AG08395 (cell line): ENCODE results near the gene FAM107A.

ENCODE experiments used
- DNase-seq: peaks from one replicate; pipeline ENCODE4 v3.0.0; 2012; ENCODE audit warnings: mixed read lengths, low spot score

Gene FAM107A, protein sequence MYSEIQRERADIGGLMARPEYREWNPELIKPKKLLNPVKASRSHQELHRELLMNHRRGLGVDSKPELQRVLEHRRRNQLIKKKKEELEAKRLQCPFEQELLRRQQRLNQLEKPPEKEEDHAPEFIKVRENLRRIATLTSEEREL

DNA sequence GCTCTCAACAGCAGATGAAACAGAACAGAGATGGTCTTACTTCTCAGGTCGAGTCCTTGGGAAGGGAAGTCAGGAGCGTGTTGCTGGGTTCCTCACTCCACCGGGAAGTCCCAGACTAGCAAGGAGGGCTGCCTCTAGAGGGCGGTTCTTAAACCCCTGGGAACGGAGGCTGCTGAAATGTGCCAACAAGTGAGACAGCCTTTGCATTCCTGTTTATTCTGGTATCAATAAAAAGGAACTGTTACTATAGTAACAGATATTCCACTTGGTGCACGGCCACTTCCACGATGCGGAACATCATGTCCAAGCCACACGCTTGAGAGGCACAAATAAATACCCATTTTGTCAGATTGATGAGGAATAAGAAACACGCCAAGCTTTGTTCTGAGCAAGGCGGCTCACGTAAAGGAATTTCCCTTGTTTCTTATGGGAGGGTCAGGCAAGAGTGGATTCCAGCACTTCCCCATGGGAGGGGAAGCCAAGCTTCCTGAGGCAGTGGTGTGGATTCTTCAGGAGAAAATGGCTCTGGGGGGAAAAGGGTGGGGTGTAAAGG lies at the start of gene FAM107A:
Gene FAM107A, minus strand, starts transcription at position 123 of the 553 bp plus-strand sequence. CDS start 7,531 bp downstream, outside the sequence.
- peak; percentile 81 for DNase-seq

- DNase-seq: no peak
Observed at GRCh38 chr3:58625196-58625824, 48.1 kb upstream of the FAM107A start.

DNA sequence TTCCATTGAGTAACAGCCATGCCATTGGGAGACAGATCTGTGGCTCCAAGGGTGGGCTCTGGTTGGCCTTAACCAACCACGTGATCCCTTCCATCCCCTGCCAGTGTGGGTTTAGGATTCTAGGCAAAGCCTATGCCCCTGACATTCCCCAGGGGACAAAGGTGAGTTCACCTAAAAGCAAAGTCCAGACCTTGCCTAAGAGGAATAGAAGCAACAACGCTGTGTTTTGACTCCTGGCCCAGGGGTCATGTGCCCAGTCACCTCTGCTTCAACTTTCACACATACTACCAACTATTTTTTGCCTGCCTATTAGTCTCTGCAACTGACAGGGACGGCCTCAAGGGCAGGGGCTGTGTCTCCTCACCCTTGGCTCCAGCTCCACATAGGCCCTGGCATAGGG lies 47.4 kb upstream of the FAM107A start:
- DNase-seq: no peak

- DNase-seq: no peak
Observed at GRCh38 chr3:58623961-58624360, 46.8 kb upstream of the FAM107A start.

- no peak for DNase-seq
Observed at GRCh38 chr3:58623478-58623877, 46.3 kb upstream of the FAM107A start.

DNA sequence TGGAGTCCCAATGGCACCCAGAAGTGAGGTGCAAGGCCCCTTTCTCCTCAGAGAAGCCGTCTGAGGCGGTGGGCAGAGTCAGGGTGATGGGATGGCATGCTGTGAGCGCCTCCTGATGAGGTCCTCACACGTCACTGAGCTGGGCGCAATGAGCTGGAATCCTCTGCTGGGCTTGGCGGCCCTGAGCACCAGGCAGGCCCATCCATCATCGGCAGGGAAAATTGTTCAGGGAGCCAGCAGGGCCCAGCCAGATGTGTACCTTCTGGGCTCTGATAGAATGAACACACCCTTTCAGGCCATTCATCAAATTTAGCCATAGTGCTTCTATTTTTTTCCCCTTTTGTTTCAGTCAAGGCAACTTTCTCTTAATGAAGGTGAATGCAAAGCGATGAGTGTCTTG lies 45.7 kb upstream of the FAM107A start:
- DNase-seq: no peak

DNA sequence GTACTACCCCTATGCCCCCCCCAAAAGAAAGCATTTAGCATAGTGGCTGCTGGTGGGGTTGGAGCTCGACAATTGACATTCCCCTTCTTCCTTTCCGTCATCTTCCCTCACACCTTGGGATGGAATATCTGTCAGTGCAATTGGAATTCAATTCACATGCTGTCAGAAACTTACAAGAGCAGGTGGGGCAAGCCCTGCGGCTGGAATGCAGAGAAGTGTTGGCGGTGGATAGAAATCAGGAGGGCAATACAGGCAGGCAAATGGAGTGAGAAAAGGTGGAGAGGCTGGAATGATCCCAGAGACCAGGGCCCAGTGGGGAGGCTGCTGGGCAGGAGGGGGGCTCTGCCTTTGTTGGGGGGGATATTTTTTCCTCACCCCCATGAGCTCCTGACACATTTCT lies 45.2 kb upstream of the FAM107A start:
- no peak for DNase-seq

DNA sequence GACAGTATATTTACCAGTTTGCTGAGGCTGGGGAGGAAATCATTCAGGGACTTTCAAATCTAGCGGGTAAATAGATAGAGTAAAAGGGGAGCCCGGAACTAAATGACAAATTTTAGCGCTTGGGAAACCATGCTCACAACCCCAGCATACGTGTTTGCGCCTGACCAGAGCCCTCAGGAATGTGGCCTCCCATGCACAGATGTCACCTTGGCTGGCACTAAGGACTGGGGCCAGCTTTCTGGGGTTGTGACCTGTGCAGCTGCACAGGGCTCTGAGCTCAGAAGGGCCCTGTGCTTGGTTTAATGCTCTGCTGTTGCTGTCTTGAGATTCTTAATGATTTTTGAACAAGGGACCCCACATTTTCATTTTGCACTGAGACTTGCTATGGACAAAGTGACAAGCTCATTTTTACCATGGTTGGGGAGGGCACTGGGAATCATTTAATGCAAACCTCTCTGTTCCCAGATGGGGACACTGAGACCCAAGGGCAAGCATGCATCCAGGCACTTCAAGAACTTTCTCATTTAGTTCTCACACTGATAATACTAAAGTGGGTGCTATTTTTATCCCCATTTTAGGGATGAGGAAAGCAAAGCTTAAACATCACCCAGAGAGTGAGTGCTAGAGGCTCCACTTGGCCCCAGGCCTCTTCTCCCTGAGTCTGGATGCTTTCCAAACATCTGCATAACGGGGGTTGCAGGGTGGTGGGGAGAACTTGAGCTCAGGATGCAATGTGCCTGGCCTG lies 44.1 kb upstream of the FAM107A start:
- no peak for DNase-seq

GRCh38 chr3:58620421-58620820 lies 43.2 kb upstream of the FAM107A start:
- DNase-seq: no peak

- DNase-seq: no peak
Observed at GRCh38 chr3:58617338-58617761, 40.2 kb upstream of the FAM107A start.

- DNase-seq: no peak
Observed at GRCh38 chr3:58613236-58614132, 36.3 kb upstream of the FAM107A start.

GRCh38 chr3:58612830-58613229 lies 35.6 kb upstream of the FAM107A start:
- DNase-seq: no peak

DNA sequence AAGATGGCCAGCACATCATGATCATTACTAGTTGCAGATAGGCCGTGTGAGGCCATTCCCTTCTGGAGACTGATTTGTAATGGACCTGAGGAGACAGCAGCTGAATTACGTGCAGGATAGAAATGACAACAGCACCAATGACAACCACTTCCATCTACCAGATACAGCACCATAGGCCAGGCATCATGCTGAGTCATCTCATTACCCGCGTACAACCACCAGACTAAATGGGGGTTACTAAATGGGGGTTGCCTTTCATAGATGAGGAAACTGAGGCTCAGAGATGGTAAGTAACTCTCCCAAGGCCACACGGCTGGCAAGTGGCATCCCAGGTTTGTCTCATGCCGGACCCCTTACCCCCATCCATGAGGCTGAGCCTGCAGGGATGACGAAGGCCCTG lies 32.8 kb upstream of the FAM107A start:
- DNase-seq: no peak

GRCh38 chr3:58608648-58609047 lies 31.5 kb upstream of the FAM107A start:
- no peak for DNase-seq

DNA sequence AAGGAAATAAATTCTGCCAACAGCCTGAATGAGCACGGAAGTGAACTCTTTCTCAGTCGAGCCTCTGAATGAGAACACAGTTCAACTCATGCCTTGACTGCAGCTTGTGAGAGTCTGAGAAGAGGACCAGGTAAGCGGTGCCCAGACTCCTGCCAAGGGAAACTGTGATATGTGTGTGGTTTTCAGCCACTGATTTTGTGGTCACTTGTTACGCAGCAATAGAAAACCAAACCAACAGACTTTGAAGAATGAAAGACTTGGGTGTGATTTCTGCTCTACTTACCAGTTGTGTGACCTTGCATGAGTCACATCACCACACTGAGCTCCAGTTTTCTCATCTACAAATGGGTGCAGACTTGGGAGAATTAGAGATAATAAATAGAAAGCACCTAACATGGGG lies 30.6 kb upstream of the FAM107A start:
- DNase-seq: no peak

GRCh38 chr3:58606693-58607092 lies 29.5 kb upstream of the FAM107A start:
- no peak for DNase-seq

- no peak for DNase-seq
Observed at GRCh38 chr3:58604031-58604430, 26.8 kb upstream of the FAM107A start.

DNA sequence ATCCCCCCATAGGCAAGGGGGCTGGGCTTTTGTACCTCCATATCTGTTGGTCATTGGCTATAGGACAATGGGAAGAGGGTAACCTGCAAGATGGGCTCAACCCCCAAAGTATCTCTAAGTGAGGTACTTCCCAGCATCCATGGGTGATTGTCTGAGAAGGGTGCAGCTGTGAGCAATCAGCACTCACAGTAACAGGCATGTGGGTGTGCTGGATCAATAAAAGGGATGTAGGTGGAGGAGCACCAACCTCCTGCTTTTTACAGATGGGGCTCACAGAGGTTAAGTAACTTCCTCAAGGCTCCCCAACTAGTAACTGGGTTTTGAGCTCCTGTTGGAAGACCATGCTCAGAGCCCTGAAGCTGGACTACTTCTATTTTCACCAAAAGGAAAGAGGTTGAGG lies 26.4 kb upstream of the FAM107A start:
- no peak for DNase-seq

GRCh38 chr3:58597770-58598310 lies 20.6 kb upstream of the FAM107A start:
- no peak for DNase-seq

DNA sequence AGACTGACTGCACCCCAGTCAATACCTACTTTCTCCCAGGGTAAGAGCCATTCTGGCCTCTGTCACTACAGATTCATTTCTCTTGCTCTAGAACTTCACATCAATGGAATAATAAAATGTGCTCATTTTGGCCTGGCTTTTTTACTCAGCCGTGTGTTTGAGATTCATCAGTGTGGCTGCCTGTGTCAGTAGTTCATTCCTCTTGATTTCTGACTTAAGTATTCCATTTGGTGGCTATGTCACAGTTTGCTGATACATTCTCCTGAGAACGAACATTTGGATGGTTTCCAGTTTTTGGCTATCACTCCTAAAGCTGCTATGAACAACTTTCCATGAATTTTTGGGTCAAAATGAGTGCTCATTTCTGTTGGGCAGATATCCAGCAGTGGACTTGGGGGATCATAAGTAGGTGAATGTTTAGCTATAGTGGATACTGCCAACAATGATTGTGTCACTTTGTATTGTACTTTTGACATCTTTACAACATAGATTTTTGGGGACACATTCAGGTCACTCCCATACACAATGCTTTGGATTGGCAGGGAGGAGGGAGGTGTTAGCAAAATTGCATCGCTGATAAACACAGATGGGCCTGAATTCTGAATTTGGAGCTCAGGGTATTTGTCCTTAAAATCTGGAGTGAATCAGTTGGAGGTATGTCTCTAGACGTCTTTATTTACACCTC lies 19.8 kb upstream of the FAM107A start:
- no peak for DNase-seq

DNA sequence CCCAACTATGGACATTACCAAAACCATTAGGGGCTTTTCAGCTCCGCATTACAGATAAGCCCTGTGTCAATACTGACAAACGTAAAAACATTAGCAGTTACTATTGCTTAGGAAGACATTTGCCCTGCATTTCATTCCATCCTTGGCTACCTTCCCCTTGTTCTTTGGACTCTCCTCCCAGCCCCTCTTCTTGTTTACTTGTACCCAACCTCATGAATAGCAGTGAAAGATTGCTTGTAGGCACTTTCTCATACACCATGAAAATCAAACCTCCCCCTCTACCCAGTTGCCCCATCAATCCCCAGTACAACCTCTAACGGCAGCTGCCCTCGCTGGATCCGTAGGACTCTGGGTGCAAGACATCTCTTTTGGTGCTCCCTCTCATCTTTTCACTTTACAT lies 16.9 kb upstream of the FAM107A start:
- DNase-seq: no peak
